Naive thymus-derived CD4-positive, alpha-beta T cell (primary cell): Measurements from ENCODE around the gene CLEC17A. TPM values are rescaled to one million over a fixed set of nuclear protein-coding genes. Genes with fewer than 3 reads are reported as not detected.

Source experiments
- ATAC-seq: fragments of 150-1000 bp; cut with Tn5 transposase; 2 replicates; pipeline ENCODE4 v1.10.0; 2021; ENCODE audit warnings: mild to moderate bottlenecking, moderate library complexity
- CTCF ChIA-PET: fragments of 350-600 bp; sonication (Branson Sonifier 250); formaldehyde crosslinking; loops from one replicate; lab custom pipeline; 2021; ENCODE audit warnings: antibody characterized with exemption; lab: Charles Lee
- POLR2A ChIA-PET: fragments of 350-600 bp; sonication (Branson Sonifier 250); formaldehyde crosslinking; loops from one replicate; lab custom pipeline; 2021; ENCODE audit warnings: antibody characterized with exemption, inconsistent platforms; lab: Charles Lee
- DNase-seq, 9 donors: peaks; one replicate each; pipeline versions ENCODE4 v3.0.0 to v3.0.0-alpha.2; 2020 to 2022; ENCODE audit warnings: mixed read lengths in 1 of 9
- H3K27ac ChIP-seq: one replicate; pipeline ENCODE4 v1.7.0; 2013; ENCODE audit warnings: mild to moderate bottlenecking, low read depth, low read length, moderate library complexity
- H3K27me3 ChIP-seq, 2 donors: one replicate each; pipeline ENCODE4 v1.7.0; 2013; ENCODE audit warnings: low read length in 2 of 2, mild to moderate bottlenecking in 2 of 2, moderate library complexity in 2 of 2; ENCODE audit not compliant: control insufficient read depth in 2 of 2, insufficient read depth in 2 of 2
- H3K36me3 ChIP-seq, 3 experiments: 1 replicate in 2 of 3; 2 replicates in 1 of 3; pipeline ENCODE4 v1.7.0; 2013; ENCODE audit warnings: low read length in 3 of 3, mild to moderate bottlenecking in 3 of 3, moderate library complexity in 1 of 3; ENCODE audit not compliant: insufficient read depth in 3 of 3, control insufficient read depth in 2 of 3
- H3K4me1 ChIP-seq, 2 donors: one replicate each; pipeline ENCODE4 v1.7.0; 2013; ENCODE audit warnings: low read length in 2 of 2, mild to moderate bottlenecking in 2 of 2, moderate library complexity in 1 of 2; ENCODE audit not compliant: control insufficient read depth in 2 of 2, insufficient read depth in 2 of 2
- H3K4me3 ChIP-seq: 2 replicates; pipeline ENCODE4 v1.7.0; 2013; ENCODE audit warnings: mild to moderate bottlenecking, low read length
- H3K9me3 ChIP-seq, 3 experiments: 1 replicate in 2 of 3; 2 replicates in 1 of 3; pipeline ENCODE4 v1.7.0; 2013; ENCODE audit warnings: low read length in 3 of 3; ENCODE audit not compliant: control insufficient read depth in 2 of 3
- H3K27ac Mint-ChIP-seq, 9 donors: one replicate each; pipeline ENCODE4 v1.8.0; 2020 to 2022; ENCODE audit warnings: mixed read lengths in 9 of 9, mild to moderate bottlenecking in 8 of 9, moderate library complexity in 5 of 9, inconsistent platforms in 2 of 9
- H3K27me3 Mint-ChIP-seq, 5 donors: one replicate each; pipeline ENCODE4 v1.8.0; 2021 to 2022; ENCODE audit warnings: mixed read lengths in 5 of 5, mild to moderate bottlenecking in 1 of 5
- H3K36me3 Mint-ChIP-seq, 5 donors: one replicate each; pipeline ENCODE4 v1.8.0; 2020 to 2022; ENCODE audit warnings: mixed read lengths in 5 of 5, mild to moderate bottlenecking in 3 of 5, inconsistent platforms in 1 of 5
- H3K4me1 Mint-ChIP-seq, 7 donors: one replicate each; pipeline ENCODE4 v1.8.0; 2020 to 2022; ENCODE audit warnings: mixed read lengths in 7 of 7, mild to moderate bottlenecking in 3 of 7, inconsistent platforms in 1 of 7
- H3K4me3 Mint-ChIP-seq, 10 donors: one replicate each; pipeline ENCODE4 v1.8.0; 2020 to 2022; ENCODE audit warnings: mild to moderate bottlenecking in 10 of 10, mixed read lengths in 10 of 10, moderate library complexity in 6 of 10, inconsistent platforms in 2 of 10
- H3K9me3 Mint-ChIP-seq, 11 donors: one replicate each; pipeline ENCODE4 v1.8.0; 2020 to 2022; ENCODE audit warnings: mixed read lengths in 11 of 11, mild to moderate bottlenecking in 4 of 11, inconsistent platforms in 1 of 11, moderate library complexity in 1 of 11
- intact Hi-C, 2 donors: fragments of 100-400 bp; cut with micrococcal nuclease; formaldehyde crosslinking; loops; one replicate each; pipeline ENCODE4 v1.15.1; 2023
- polyA plus RNA-seq, 2 donors: library from polyadenylated mRNA; unstranded; fragments of 300-500 nt; fragmentation: Illumina TruSeq; gene quantifications; one replicate each; pipeline ENCODE4 v1.2.3, GENCODE V29; 2021
- total RNA-seq, 6 experiments: library from RNA in 5 of 6; stranded (reverse) in 5 of 6; gene quantifications; 1 replicate in 5 of 6; 2 replicates in 1 of 6; pipeline ENCODE4 v1.2.3 and lab custom pipeline; 2021 to 2026

Gene CLEC17A
- total and polyA plus RNA-seq, 7 experiments from 2014 or later: 0.13 to 0.83 (median 0.13) TPM; not detected in 4

DNA sequence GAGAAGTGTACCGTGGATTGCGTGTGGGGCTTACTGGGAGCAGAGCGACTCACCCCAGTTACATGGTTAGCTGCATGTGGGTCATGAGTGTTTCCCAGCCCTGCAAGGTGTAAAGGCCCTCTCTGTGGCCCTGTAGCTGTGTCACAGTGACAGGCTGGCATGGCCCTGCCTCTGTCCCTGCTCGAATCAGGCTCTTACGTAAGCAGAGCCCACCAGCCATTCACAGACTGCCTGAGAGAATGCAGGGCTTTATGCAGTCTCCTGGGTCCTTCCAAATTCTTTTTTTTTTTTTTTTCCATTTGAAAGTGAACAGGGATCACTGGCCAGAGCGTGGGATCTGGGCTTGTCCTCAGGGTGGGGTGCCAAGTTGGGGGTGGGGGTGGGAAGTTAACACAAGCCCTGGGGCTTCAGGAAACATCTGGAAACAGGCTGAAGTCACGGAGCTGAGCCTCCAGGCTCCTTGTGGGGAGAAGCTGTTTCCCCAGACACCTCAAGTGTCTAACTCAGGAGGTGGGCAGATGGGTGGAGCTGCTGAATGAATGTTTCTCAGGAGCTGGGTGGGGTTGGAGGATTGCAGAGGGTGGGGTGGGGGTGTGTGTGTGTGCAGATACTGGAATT lies 40.1 kb upstream of the CLEC17A start:
- peak; percentile 66 for ATAC-seq
- Histone ChIP-seq H3K4me3 (no peak overlapping the region), H3K36me3 (peaks cover 0 to 33% (median 0%) of the 10 kb centered on the region in 3 experiments), H3K4me1 (peaks cover 0 to 9% of the 10 kb centered on the region in 2 donors), H3K27ac (no peak overlapping the region), H3K27me3 (no peaks in the 10 kb centered on the region), H3K9me3 (no peaks in the 10 kb centered on the region)
- peak overlapping the region in 1 of 10 donors; percentile 68 for H3K4me3 Mint-ChIP-seq
- no peaks in the 10 kb centered on the region for H3K27me3 Mint-ChIP-seq
- DNase-seq: no peak
- intact Hi-C loops: no loop called here
- CTCF ChIA-PET: interaction anchor here (1.0 kb wide), 1 partner anchor 11 kb away, joined by 3 read pairs; no protein-coding TSS in a partner anchor
- peaks cover 5 to 63% (median 34%) of the 10 kb centered on the region in 7 donors for H3K4me1 Mint-ChIP-seq
- POLR2A ChIA-PET: interaction anchor here (1.1 to 34.0 kb wide), 2 partner anchors 11 to 34 kb away, joined by 6 to 1101 read pairs; partner anchors contain the start of genes DNAJB1 and GIPC1
- peak overlapping the region in 3 of 9 donors; percentile 33 to 83 (median 64) for H3K27ac Mint-ChIP-seq
- H3K9me3 Mint-ChIP-seq: no peaks in the 10 kb centered on the region
- peaks cover 0 to 10% (median 4%) of the 10 kb centered on the region in 5 donors for H3K36me3 Mint-ChIP-seq

DNA sequence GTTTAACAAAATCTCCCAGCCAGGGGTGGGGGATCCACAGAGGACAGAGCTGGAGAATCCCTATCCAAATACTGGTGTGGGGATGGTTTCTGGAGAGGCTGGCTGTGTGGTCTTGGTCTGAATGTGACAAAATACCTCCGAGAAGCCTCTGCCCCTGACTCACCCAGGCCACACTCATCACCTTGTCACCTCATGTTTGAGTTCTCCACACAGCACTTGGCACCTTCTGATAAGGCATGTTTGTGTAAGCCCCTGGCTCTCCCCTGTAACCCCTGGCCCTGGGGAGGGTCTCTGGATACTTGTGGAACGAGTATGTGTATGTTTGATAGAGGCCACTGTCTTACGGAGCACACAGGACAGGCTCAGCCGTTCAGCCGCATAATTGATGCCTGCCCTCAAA lies 38.8 kb upstream of the CLEC17A start:
- Mint-ChIP-seq H3K27me3 (no peaks in the 10 kb centered on the region), H3K4me3 (peak overlapping the region in 1 of 10 donors; percentile 45), H3K36me3 (peaks cover 0 to 16% (median 4%) of the 10 kb centered on the region in 5 donors), H3K9me3 (no peaks in the 10 kb centered on the region), H3K27ac (peak overlapping the region in 4 of 9 donors; percentile 34 to 64 (median 46)), H3K4me1 (peaks cover 5 to 63% (median 28%) of the 10 kb centered on the region in 7 donors)
- DNase-seq (no peak), ATAC-seq (no peak)
- no peak overlapping the region for H3K4me3 ChIP-seq
- peaks cover 0 to 9% of the 10 kb centered on the region in 2 donors for H3K4me1 ChIP-seq
- ChIA-PET CTCF (no interaction called here), POLR2A (interaction anchor here (1.1 to 34.0 kb wide), 2 partner anchors 18 to 36 kb away, joined by 3 to 1101 read pairs; partner anchors contain the start of genes DNAJB1 and GIPC1)
- no peak overlapping the region for H3K27ac ChIP-seq
- H3K27me3 ChIP-seq: no peaks in the 10 kb centered on the region
- intact Hi-C loops: no loop called here
- H3K9me3 ChIP-seq: no peaks in the 10 kb centered on the region
- H3K36me3 ChIP-seq: peaks cover 0 to 43% (median 0%) of the 10 kb centered on the region in 3 experiments

DNA sequence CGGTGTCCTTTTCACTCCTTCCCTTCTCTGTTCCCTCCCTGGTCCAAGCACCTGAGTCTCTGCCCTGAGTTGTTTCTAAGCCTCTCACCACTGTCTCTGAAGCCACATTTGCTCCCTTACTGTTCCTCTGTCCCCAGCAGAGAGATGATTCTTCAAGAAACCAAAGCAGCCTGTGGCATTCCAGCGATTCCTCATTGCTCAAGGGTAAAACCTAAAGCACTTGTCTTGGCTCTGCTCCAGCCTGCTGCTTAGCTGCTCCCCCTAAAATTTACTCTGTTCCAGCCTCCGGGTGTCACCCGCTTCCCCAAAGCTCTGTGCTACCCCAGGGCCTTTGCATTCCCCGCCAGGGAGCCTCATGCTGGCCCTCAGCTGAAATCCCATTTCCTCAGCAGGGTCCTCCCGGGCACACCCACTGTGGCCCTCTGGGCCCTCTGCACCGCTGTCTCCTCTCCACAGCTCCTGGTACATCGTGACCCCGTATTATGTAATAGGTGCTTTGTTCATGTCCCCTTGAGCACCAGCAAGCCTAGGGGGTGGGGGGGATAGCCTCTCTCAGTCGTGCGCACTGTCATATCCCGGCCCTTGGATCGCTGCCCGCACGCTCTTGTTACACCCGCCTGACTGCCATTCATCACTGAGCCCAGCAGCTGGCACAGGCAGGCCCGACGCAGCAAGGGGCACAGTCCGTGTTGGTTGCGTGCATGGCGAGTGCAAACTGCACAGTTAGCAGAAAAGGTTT lies 37.7 kb upstream of the CLEC17A start:
- Mint-ChIP-seq H3K4me1 (peaks cover 4 to 60% (median 27%) of the 10 kb centered on the region in 7 donors), H3K27ac (peak overlapping the region in 5 of 9 donors; percentile 18 to 64 (median 43)), H3K36me3 (peaks cover 0 to 14% (median 8%) of the 10 kb centered on the region in 5 donors), H3K27me3 (no peaks in the 10 kb centered on the region), H3K9me3 (no peaks in the 10 kb centered on the region), H3K4me3 (peak overlapping the region in 2 of 10 donors; percentile 18 to 30)
- Histone ChIP-seq H3K4me1 (peaks cover 0 to 5% of the 10 kb centered on the region in 2 donors), H3K27me3 (no peaks in the 10 kb centered on the region), H3K4me3 (no peak overlapping the region), H3K9me3 (no peaks in the 10 kb centered on the region), H3K36me3 (peaks cover 0 to 44% (median 0%) of the 10 kb centered on the region in 3 experiments), H3K27ac (no peak overlapping the region)
- ChIA-PET CTCF (interaction anchor here (0.7 kb wide), 1 partner anchor 47 kb away, joined by 4 read pairs; no protein-coding TSS in a partner anchor), POLR2A (interaction anchor here (1.0 to 34.0 kb wide), 4 partner anchors 9 to 37 kb away, joined by 3 to 1101 read pairs (median 4); partner anchors contain the start of genes DNAJB1 and GIPC1)
- intact Hi-C loops: no loop called here
- DNase-seq: no peak
- ATAC-seq: no peak

DNA sequence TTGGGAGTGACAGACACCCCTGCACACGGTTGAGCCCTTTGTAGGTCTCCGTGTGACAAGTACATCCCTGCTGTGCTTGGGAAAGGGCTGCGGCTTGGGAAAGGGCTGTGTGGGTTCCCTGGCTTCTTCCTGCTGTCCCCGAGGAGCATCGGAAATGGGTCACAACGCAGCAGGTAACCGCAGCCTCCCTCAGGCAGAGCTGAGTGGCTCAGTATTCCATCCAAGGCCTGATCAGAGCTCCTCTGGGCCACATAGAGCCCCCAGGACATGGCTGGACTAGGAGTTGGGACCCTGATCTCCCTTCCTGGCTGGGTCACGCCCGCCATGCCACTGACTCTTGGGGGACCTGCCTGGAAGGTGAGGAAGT lies 37.2 kb upstream of the CLEC17A start:
- H3K27me3 Mint-ChIP-seq: no peaks in the 10 kb centered on the region
- ATAC-seq (no peak), DNase-seq (no peak)
- peaks cover 0 to 9% of the 10 kb centered on the region in 2 donors for H3K4me1 ChIP-seq
- H3K4me3 Mint-ChIP-seq: peak overlapping the region in 1 of 10 donors; percentile 18
- intact Hi-C loops: no loop called here
- H3K9me3 Mint-ChIP-seq: no peaks in the 10 kb centered on the region
- peak overlapping the region in 2 of 9 donors; percentile 38 to 57 for H3K27ac Mint-ChIP-seq
- H3K36me3 ChIP-seq: peaks cover 0 to 45% (median 0%) of the 10 kb centered on the region in 3 experiments
- H3K27ac ChIP-seq: no peak overlapping the region
- no peaks in the 10 kb centered on the region for H3K9me3 ChIP-seq
- no peaks in the 10 kb centered on the region for H3K27me3 ChIP-seq
- ChIA-PET CTCF (interaction anchor here (0.7 kb wide), 1 partner anchor 48 kb away, joined by 4 read pairs; no protein-coding TSS in a partner anchor), POLR2A (interaction anchor here (1.5 to 34.0 kb wide), 2 partner anchors 11 to 37 kb away, joined by 5 to 1101 read pairs; partner anchors contain the start of genes DNAJB1 and GIPC1)
- H3K36me3 Mint-ChIP-seq: peaks cover 0 to 14% (median 7%) of the 10 kb centered on the region in 5 donors
- no peak overlapping the region for H3K4me3 ChIP-seq
- peaks cover 7 to 63% (median 33%) of the 10 kb centered on the region in 7 donors for H3K4me1 Mint-ChIP-seq

DNA sequence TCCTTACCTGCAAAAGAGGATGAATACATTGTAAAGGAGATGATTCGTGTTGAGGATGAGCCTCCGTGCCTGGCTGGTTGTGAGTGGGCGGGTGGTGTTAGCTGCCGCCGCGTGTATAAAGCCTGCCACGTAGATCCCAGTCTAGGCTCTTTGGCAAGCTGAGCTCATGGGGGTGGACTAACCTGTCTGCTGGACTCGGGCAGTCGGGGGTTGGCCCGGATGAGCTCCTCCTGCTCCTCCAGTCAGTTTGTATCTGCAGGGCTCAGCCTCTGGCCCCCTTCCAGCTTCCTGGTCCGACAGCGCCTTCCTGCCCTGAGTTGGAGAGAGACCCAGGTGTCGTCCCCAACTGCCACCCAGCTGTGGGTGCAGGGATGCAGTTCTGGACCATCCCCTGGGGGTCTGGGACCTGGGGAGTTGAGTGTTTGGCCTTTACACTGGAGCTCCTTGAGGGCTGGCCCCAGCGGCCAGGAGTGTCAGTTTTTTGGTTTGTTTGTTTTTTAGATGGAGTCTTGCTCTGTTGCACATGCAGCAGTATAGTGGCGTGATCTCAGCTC lies 32.6 kb upstream of the CLEC17A start:
- H3K27me3 ChIP-seq: no peaks in the 10 kb centered on the region
- DNase-seq: no peak
- H3K4me1 ChIP-seq: peaks cover 16 to 39% of the 10 kb centered on the region in 2 donors
- ATAC-seq: no peak
- H3K9me3 ChIP-seq: no peaks in the 10 kb centered on the region
- no peak overlapping the region for H3K27ac ChIP-seq
- H3K4me3 ChIP-seq: no peak overlapping the region
- POLR2A ChIA-PET: interaction anchor here (0.6 to 3.2 kb wide), 9 partner anchors 13 to 233 kb away, joined by 3 to 41 read pairs (median 7); partner anchors contain the start of genes DNAJB1, GIPC1 and TECR
- H3K4me3 Mint-ChIP-seq: peak overlapping the region in 4 of 10 donors; percentile 8 to 76 (median 38)
- intact Hi-C loops: loop anchor here in 1 of 2 donors (2.0 to 10.0 kb wide), 3 partner anchors 63 to 415 kb away; partner anchors contain the start of genes ASF1B and PKN1
- CTCF ChIA-PET: interaction anchor here (0.6 to 3.2 kb wide), 14 partner anchors 10 to 547 kb away, joined by 3 to 29 read pairs (median 4); no protein-coding TSS in a partner anchor
- H3K4me1 Mint-ChIP-seq: peaks cover 28 to 70% (median 57%) of the 10 kb centered on the region in 7 donors
- H3K36me3 Mint-ChIP-seq: peaks cover 0 to 11% (median 4%) of the 10 kb centered on the region in 5 donors
- no peaks in the 10 kb centered on the region for H3K27me3 Mint-ChIP-seq
- H3K36me3 ChIP-seq: peaks cover 0 to 46% (median 0%) of the 10 kb centered on the region in 3 experiments
- no peaks in the 10 kb centered on the region for H3K9me3 Mint-ChIP-seq
- H3K27ac Mint-ChIP-seq: peak overlapping the region; percentile 64 to 97 (median 84)
